CD4-positive, alpha-beta T cell treated with Interleukin-17A for 1 hour (primary cell): ENCODE results near the gene TMOD1.

Experiments used
- DNase-seq: peaks from one replicate; pipeline ENCODE4 v3.0.0-alpha.2; 2020

Gene TMOD1

GRCh38 chr9:97518166-97518908 is 16.9 kb downstream of the TMOD1 start:
- DNase-seq: no peak

- DNase-seq: no peak
Measured at GRCh38 chr9:97518909-97519307, 17.4 kb downstream of the TMOD1 start.

- no peak for DNase-seq
Measured at GRCh38 chr9:97519441-97519970, 18.0 kb downstream of the TMOD1 start.

GRCh38 chr9:97521576-97522333 is 20.3 kb downstream of the TMOD1 start:
- DNase-seq: no peak

GRCh38 chr9:97524424-97524823 is 23.0 kb downstream of the TMOD1 start:
- no peak for DNase-seq

GRCh38 chr9:97525451-97525850 is 24.0 kb downstream of the TMOD1 start:
- DNase-seq: no peak

- no peak for DNase-seq
Measured at GRCh38 chr9:97526895-97527575, 25.6 kb downstream of the TMOD1 start.

GRCh38 chr9:97527626-97528528 is 26.4 kb downstream of the TMOD1 start:
- no peak for DNase-seq

GRCh38 chr9:97528529-97529230 is 27.2 kb downstream of the TMOD1 start:
- no peak for DNase-seq

- DNase-seq: no peak
Measured at GRCh38 chr9:97529363-97530076, 28.1 kb downstream of the TMOD1 start.

- DNase-seq: no peak
Measured at GRCh38 chr9:97531888-97532376, 30.5 kb downstream of the TMOD1 start.

GRCh38 chr9:97534185-97534584 is 32.7 kb downstream of the TMOD1 start:
- no peak for DNase-seq

GRCh38 chr9:97534961-97535594 is 33.6 kb downstream of the TMOD1 start:
- no peak for DNase-seq

GRCh38 chr9:97535771-97536170 is 34.3 kb downstream of the TMOD1 start:
- no peak for DNase-seq

- DNase-seq: no peak
Measured at GRCh38 chr9:97536480-97536879, 35.0 kb downstream of the TMOD1 start.

- no peak for DNase-seq
Measured at GRCh38 chr9:97543561-97543960, 42.1 kb downstream of the TMOD1 start.

- no peak for DNase-seq
Measured at GRCh38 chr9:97545486-97545885, 44.0 kb downstream of the TMOD1 start.

GRCh38 chr9:97547098-97547829 is 45.8 kb downstream of the TMOD1 start:
- no peak for DNase-seq

- DNase-seq: no peak
Measured at GRCh38 chr9:97548379-97548778, 46.9 kb downstream of the TMOD1 start.
